IPS-18a (cell line): ENCODE results near the gene LIN9.

Experiments used
- H3K27ac ChIP-seq: one replicate; pipeline ENCODE4 v1.5.1; 2013; ENCODE audit warnings: low read length
- H3K27me3 ChIP-seq: one replicate; pipeline ENCODE4 v1.6.1; 2013; ENCODE audit warnings: mild to moderate bottlenecking, low read length; ENCODE audit not compliant: control insufficient read depth, insufficient read depth
- H3K36me3 ChIP-seq: one replicate; pipeline ENCODE4 v1.6.1; 2013; ENCODE audit warnings: low read depth, low read length; ENCODE audit not compliant: control insufficient read depth
- H3K4me1 ChIP-seq: one replicate; pipeline ENCODE4 v1.6.1; 2013; ENCODE audit warnings: low read depth, low read length; ENCODE audit not compliant: control insufficient read depth
- H3K4me3 ChIP-seq: one replicate; pipeline ENCODE4 v1.5.1; 2013; ENCODE audit warnings: low read length
- H3K9ac ChIP-seq: one replicate; pipeline ENCODE4 v1.6.1; 2013; ENCODE audit warnings: mild to moderate bottlenecking, low read length, moderate library complexity
- H3K9me3 ChIP-seq: one replicate; pipeline ENCODE4 v1.6.1; 2013; ENCODE audit warnings: low read depth, low read length; ENCODE audit not compliant: control insufficient read depth

Gene LIN9

GRCh38 chr1:226308723-226309397 lies at the start of gene LIN9:
TSS of gene LIN9 (minus strand) at chr1:226309164. CDS start at chr1:226309139, 25 bp downstream.
- peak within 1 kb of the TSS; percentile 97 for H3K9ac ChIP-seq
- H3K36me3 ChIP-seq = peaks cover 5% of the 10 kb centered on the region
- peak within 1 kb of the TSS; percentile 77 for H3K27ac ChIP-seq
- H3K9me3 ChIP-seq = no peaks in the 10 kb centered on the region
- H3K4me1 ChIP-seq = peaks cover 22% of the 10 kb centered on the region
- peak within 1 kb of the TSS; percentile 90 for H3K4me3 ChIP-seq
- peaks cover 17% of the 10 kb centered on the region for H3K27me3 ChIP-seq

GRCh38 chr1:226357416-226357815 lies 48.5 kb upstream of the LIN9 start:
- no peak overlapping the region for H3K27ac ChIP-seq
- H3K4me3 ChIP-seq = no peak overlapping the region
- no peak overlapping the region for H3K9ac ChIP-seq
- H3K27me3 ChIP-seq = no peaks in the 10 kb centered on the region
- peaks cover 46% of the 10 kb centered on the region for H3K36me3 ChIP-seq
- H3K4me1 ChIP-seq = no peaks in the 10 kb centered on the region
- H3K9me3 ChIP-seq = no peaks in the 10 kb centered on the region

- H3K9me3 ChIP-seq = no peaks in the 10 kb centered on the region
- H3K9ac ChIP-seq = no peak overlapping the region
- no peak overlapping the region for H3K27ac ChIP-seq
- no peaks in the 10 kb centered on the region for H3K4me1 ChIP-seq
- peaks cover 31% of the 10 kb centered on the region for H3K36me3 ChIP-seq
- no peaks in the 10 kb centered on the region for H3K27me3 ChIP-seq
- no peak overlapping the region for H3K4me3 ChIP-seq
Measured at GRCh38 chr1:226355669-226356551, 46.9 kb upstream of the LIN9 start.

GRCh38 chr1:226355016-226355415 lies 46.1 kb upstream of the LIN9 start:
- no peak overlapping the region for H3K27ac ChIP-seq
- no peaks in the 10 kb centered on the region for H3K27me3 ChIP-seq
- no peak overlapping the region for H3K4me3 ChIP-seq
- no peaks in the 10 kb centered on the region for H3K9me3 ChIP-seq
- H3K9ac ChIP-seq = no peak overlapping the region
- no peaks in the 10 kb centered on the region for H3K4me1 ChIP-seq
- peaks cover 23% of the 10 kb centered on the region for H3K36me3 ChIP-seq

- peaks cover 14% of the 10 kb centered on the region for H3K36me3 ChIP-seq
- H3K4me3 ChIP-seq = no peak overlapping the region
- H3K9me3 ChIP-seq = no peaks in the 10 kb centered on the region
- H3K4me1 ChIP-seq = no peaks in the 10 kb centered on the region
- no peak overlapping the region for H3K9ac ChIP-seq
- no peaks in the 10 kb centered on the region for H3K27me3 ChIP-seq
- no peak overlapping the region for H3K27ac ChIP-seq
Measured at GRCh38 chr1:226353698-226354525, 44.9 kb upstream of the LIN9 start.

- no peaks in the 10 kb centered on the region for H3K4me1 ChIP-seq
- no peak overlapping the region for H3K9ac ChIP-seq
- H3K36me3 ChIP-seq = no peaks in the 10 kb centered on the region
- no peaks in the 10 kb centered on the region for H3K27me3 ChIP-seq
- H3K27ac ChIP-seq = no peak overlapping the region
- no peak overlapping the region for H3K4me3 ChIP-seq
- no peaks in the 10 kb centered on the region for H3K9me3 ChIP-seq
Measured at GRCh38 chr1:226351709-226352108, 42.7 kb upstream of the LIN9 start.

- Histone ChIP-seq H3K4me1 (no peaks in the 10 kb centered on the region), H3K9ac (no peak overlapping the region), H3K36me3 (no peaks in the 10 kb centered on the region), H3K4me3 (no peak overlapping the region), H3K27ac (no peak overlapping the region), H3K27me3 (no peaks in the 10 kb centered on the region), H3K9me3 (no peaks in the 10 kb centered on the region)
Measured at GRCh38 chr1:226350519-226350865, 41.5 kb upstream of the LIN9 start.

GRCh38 chr1:226349801-226350518 lies 41.0 kb upstream of the LIN9 start:
- H3K36me3 ChIP-seq = no peaks in the 10 kb centered on the region
- H3K9ac ChIP-seq = no peak overlapping the region
- H3K27ac ChIP-seq = no peak overlapping the region
- H3K9me3 ChIP-seq = no peaks in the 10 kb centered on the region
- no peak overlapping the region for H3K4me3 ChIP-seq
- H3K27me3 ChIP-seq = no peaks in the 10 kb centered on the region
- no peaks in the 10 kb centered on the region for H3K4me1 ChIP-seq

- H3K36me3 ChIP-seq = no peaks in the 10 kb centered on the region
- H3K9me3 ChIP-seq = no peaks in the 10 kb centered on the region
- no peaks in the 10 kb centered on the region for H3K4me1 ChIP-seq
- no peak overlapping the region for H3K9ac ChIP-seq
- no peaks in the 10 kb centered on the region for H3K27me3 ChIP-seq
- H3K4me3 ChIP-seq = no peak overlapping the region
- no peak overlapping the region for H3K27ac ChIP-seq
Measured at GRCh38 chr1:226349081-226349480, 40.1 kb upstream of the LIN9 start.

GRCh38 chr1:226344441-226345259 lies 35.7 kb upstream of the LIN9 start:
- Histone ChIP-seq H3K4me1 (no peaks in the 10 kb centered on the region), H3K36me3 (no peaks in the 10 kb centered on the region), H3K9me3 (no peaks in the 10 kb centered on the region), H3K9ac (no peak overlapping the region), H3K4me3 (no peak overlapping the region), H3K27me3 (no peaks in the 10 kb centered on the region), H3K27ac (no peak overlapping the region)
